NCI-H128 (cell line): ENCODE results near the gene MARCHF3.

ENCODE experiments used
- DNase-seq: peaks from one replicate; lab custom pipeline; 2025; ENCODE audit not compliant: unreplicated experiment; lab: John Stamatoyannopoulos, UW

The MARCHF3 gene

DNA sequence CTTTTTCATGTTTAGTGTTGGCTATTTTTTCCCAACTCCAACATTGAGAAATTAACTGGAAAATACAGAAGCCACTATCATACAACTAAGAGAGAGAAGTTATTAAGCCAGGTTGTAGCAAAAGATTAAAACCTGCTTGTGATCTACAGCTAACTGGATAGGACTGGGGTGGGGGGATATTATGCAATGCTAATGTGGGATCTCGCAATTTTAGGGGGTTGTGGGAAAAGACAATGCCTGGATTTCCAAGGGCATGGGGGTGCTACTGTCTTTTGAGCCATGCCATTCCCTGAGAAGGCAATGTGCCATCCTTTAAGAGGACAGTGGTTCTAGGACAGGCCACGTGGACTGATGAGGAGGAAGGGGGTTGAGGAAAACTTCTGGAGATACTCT is 46.5 kb downstream of the MARCHF3 start:
- no peak for DNase-seq

DNA sequence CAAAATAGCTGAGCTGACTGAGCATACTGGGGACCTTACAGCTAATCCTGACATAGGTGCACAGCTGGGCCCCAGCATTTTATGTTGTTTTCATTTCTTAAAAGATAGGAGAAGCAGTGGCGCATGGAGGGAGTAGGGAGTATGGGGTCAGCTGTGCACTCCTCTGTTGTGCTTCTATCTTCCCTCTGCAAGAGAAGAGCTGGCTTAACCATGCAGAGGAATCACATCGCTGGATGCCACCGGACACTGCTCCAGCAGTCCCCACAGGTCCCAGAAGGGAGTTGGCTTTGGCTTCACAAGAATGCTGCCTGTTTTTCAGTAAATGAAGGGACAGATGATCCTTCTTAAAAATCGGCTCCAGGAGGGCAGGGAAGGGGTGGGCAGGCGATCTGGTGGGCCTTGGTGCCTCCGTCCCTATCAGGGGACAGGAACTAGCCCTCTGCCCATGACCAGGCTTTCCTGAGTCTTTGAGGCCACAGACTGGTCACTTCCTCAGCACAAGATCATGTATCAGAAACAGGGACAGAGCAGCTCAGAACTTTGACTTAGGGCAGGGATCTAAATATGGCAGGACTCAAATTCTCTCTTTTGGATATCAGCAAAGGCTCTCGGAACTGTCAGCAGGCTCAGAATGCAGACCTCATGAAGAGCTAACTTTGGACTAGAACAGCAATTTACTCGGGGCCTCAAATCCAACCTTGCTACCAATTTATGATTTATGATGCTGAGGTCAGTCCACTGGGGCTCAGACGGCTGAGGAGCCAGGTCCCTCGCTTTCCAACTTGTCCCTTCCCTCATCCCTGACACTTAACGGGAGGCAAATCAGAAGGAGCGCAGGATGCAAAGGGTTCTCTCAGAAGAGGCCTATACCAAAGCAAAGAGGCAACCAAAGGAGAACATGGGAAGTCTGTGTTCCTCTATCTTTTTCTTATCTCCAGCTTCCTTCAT is 47.2 kb downstream of the MARCHF3 start:
- DNase-seq = no peak

DNA sequence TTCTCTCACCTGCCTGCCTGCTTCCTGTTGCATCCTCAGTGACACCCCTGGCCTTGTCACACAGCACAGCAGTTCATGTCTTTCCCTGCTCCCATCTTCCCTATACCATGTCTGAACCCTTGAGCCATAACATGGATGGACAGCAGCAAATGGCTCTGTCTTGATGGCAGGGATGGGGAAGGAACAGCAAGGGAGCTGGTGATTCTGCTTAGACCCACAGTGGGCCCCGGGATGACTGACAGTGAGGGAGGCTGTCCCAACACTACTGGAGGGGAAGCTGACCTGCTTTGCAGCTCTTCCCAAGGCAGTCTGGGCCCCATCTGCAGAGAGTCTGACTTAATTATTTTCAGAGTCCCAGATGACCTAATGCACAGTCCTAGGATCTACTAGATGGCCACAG is 48.2 kb downstream of the MARCHF3 start:
- DNase-seq = no peak

- DNase-seq = no peak
These were observed 48.7 kb downstream of the MARCHF3 start for GRCh38 chr5:126981701-126982100.

DNA sequence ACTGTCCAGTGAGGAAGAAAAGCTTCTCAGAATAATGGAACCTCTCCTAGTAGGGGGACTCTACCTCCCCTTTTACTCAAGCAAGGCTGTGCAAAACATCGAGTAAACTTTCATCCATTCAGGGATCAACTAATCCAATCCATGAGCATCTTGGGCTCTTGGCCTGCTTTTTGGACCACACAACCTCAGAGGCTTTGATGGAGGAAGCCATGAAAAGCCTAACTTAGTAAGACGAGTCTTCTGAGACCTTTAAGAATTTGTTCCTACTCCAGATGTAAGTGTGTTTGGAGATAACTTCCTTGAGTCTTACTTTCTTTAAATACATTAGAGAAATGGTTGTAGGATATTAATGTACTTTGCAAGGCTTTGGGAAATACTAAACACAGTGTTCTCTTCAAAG is 49.1 kb downstream of the MARCHF3 start:
- no peak for DNase-seq

- no peak for DNase-seq
These were observed 52.1 kb downstream of the MARCHF3 start for GRCh38 chr5:126978258-126978657.

DNA sequence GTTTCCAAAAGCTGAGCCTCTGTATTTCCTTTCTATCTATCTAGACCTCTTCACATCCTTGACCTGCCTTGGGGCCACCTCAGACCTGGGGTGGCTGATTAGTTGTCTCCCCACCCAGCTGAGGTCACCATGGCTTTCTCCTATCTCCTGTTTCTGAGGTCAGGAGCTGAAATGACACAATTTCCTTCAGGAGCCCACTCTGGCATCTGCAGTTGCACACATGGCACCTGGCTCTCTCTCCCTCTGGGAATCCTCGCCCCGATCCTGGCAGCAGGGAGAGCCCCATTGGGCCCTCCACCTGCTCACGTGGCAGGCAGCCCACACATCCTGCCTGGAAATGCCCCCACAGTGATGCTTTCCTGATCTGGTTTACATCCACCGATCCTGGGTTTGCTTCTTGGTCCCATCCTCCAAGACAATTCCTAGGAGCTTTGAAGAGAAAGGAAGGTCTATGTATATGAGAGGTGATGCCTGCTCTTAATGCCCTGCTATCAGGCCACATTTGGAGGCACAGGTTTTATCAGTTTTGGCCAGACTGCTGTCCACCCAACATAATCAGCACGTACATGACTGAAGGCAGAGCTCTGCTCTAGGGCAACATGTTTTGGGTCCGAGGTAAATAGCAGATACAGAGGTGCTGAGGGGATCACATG is 53.7 kb downstream of the MARCHF3 start:
- DNase-seq = no peak

- DNase-seq = no peak
These were observed 54.6 kb downstream of the MARCHF3 start for GRCh38 chr5:126975796-126976195.

DNA sequence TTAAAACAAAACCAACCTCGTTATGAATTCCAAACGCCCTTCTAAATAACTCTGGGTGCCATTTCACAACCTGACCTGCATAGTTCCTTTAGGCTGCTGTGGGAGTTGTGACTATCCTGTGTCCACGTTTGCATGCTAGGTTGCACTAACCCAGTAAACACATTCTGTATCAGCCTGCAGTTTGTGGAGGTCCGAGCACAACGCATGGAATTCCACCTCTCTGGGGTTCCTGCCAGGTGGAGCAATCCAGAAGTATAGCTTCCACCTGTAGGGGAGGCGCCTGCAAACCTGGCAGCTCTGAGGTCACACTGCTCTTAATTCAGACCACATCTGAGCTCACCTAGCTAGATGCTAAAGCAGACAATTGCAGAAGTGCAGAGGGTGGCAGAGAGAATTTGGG is 57.2 kb downstream of the MARCHF3 start:
- no peak for DNase-seq

DNA sequence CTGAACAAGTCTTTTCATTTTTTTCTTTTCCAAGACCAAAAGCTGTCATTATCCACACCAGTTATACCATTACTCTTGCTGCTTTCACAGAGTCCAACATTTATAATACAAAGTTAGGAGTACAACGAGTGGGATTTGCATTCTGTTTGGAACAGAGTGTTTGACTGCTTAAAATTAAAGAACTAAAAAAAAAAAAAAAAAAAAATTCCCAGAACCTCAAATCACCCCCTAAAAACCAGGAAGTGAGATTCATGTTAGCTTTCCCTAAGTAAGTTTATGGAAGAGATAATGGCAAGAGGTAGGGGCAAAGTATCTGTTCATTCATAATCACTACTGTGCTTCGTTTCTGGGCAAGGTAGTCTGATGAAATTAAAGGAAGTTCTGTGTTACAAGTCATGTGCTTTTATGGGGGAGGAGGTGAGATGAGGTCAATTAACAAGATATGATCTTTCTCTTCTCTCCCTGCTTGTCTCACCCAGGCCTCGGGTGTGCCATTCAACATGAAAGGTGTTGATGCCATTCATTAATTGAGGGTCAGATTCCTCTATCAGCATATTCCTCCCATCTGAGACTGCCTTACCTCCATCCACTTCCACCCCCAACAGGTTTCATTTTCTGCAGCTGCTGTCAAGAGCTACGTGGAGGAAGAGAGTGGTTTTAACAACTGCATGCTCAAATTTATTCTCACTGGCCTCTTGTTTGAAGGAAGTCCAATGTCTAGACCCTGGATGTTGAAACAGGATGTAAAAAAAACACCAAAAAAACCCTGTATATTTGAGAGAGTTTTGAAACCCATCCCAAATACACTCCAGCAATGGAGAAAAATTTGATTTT is 58.1 kb downstream of the MARCHF3 start:
- no peak for DNase-seq

- no peak for DNase-seq
These were observed 58.8 kb downstream of the MARCHF3 start for GRCh38 chr5:126971455-126972031.

- no peak for DNase-seq
These were observed 59.8 kb downstream of the MARCHF3 start for GRCh38 chr5:126970517-126971017.

- DNase-seq = no peak
These were observed 60.8 kb downstream of the MARCHF3 start for GRCh38 chr5:126969548-126969947.

GRCh38 chr5:126967808-126968466 is 62.4 kb downstream of the MARCHF3 start:
- DNase-seq = no peak

DNA sequence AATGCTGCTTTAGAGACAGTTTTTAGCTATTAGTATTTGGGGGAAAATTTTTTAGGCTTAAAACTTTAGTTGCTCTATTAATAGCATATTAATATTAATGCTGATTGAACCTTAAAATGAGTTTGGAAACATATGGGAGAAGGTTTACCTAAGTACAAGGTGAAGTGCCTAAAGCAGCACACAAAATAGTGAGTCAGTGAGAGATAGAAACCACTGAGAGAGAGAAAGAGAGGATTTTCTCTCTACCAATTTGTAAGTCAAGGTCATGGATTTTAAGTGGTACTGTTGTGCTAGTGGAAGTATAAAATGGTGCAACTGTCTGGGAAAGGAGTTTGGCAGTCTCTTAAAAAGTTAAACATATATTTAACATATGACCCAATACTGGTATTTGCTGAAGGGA is 64.9 kb downstream of the MARCHF3 start:
- no peak for DNase-seq

DNA sequence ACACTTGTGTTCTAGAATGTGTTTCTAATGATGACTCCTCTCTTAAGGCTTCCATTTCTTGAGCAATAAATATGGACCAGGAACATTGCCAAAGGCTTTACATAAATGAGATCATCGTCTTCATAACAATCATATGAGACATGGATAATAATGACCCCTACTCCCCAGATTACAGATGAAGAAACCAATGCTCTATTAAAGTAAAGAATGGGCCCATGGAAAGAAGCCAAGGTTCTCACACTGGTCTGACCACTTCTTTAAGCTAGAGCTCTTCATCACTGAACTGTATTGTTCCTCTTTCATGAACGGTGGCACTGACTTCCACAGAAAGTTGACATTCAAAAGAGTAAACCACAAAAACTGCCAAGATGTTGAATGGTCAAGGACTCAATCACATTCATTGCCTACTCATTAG is 65.3 kb downstream of the MARCHF3 start:
- DNase-seq = no peak

GRCh38 chr5:126963822-126964375 is 66.5 kb downstream of the MARCHF3 start:
- DNase-seq = no peak

GRCh38 chr5:126961702-126962101 is 68.7 kb downstream of the MARCHF3 start:
- no peak for DNase-seq

DNA sequence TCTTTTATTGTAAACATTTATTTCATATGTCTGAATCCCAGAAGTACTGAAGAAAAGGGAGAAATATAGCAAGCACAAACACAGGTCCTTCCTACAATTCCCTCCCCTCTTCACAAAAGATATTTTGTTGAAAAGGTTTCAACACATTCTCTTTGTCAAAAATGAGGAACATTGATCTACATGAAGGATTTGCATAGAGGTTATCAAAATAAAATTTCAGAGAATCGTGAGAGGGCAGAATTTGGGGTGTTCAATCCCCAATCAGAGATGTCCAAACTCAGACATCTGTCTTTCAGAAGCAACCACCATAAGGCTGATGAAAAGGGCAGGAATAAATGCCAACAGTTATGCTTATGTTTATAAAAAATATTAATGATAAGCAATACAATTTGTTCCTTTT is 69.2 kb downstream of the MARCHF3 start:
- DNase-seq = no peak

- DNase-seq = no peak
These were observed 71.2 kb downstream of the MARCHF3 start for GRCh38 chr5:126959188-126959587.
